HG03175 (cell line): ENCODE data around the gene PRDM8.

ENCODE experiments used
- ATAC-seq: cut with Tn5 transposase; IDR thresholded peaks from one replicate; pipeline ENCODE4 v1.9.1; 2021; ENCODE audit warnings: mild to moderate bottlenecking, moderate library complexity; ENCODE audit not compliant: unreplicated experiment

Gene PRDM8

GRCh38 chr4:80199947-80200346, 2.6 kb downstream of the PRDM8 start:
- ATAC-seq, result no peak

- ATAC-seq, result peak; percentile 10
Observed at GRCh38 chr4:80201252-80202151, 4.2 kb downstream of the PRDM8 start.

GRCh38 chr4:80202190-80202711, 4.9 kb downstream of the PRDM8 start:
- peak; percentile 74 for ATAC-seq

DNA sequence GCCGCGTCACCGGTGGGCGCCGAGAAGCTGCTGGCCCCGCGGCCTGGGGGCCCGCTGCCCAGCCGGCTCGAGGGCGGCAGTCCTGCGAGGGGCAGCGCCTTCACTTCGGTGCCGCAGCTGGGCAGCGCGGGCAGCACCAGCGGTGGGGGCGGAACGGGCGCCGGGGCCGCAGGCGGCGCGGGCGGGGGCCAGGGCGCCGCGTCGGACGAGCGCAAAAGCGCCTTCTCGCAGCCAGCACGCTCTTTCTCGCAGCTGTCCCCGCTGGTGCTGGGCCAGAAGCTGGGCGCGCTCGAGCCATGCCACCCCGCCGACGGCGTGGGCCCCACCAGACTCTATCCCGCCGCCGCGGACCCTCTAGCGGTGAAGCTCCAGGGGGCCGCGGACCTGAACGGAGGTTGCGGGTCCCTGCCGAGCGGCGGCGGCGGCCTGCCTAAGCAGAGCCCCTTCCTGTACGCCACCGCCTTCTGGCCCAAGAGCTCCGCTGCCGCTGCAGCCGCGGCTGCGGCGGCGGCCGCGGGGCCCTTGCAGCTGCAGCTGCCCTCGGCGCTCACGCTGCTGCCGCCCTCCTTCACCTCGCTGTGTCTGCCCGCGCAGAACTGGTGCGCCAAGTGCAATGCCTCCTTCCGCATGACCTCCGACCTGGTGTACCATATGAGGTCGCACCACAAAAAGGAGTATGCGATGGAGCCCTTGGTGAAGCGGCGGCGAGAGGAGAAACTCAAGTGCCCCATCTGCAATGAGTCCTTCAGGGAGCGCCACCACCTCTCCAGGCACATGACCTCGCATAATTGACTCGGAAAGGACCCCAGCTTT, 5.6 kb downstream of the PRDM8 start:
- peak; percentile 42 for ATAC-seq

GRCh38 chr4:80204433-80205011, 7.2 kb downstream of the PRDM8 start:
- ATAC-seq, result no peak

- no peak for ATAC-seq
Observed at GRCh38 chr4:80206111-80206510, 8.8 kb downstream of the PRDM8 start.

DNA sequence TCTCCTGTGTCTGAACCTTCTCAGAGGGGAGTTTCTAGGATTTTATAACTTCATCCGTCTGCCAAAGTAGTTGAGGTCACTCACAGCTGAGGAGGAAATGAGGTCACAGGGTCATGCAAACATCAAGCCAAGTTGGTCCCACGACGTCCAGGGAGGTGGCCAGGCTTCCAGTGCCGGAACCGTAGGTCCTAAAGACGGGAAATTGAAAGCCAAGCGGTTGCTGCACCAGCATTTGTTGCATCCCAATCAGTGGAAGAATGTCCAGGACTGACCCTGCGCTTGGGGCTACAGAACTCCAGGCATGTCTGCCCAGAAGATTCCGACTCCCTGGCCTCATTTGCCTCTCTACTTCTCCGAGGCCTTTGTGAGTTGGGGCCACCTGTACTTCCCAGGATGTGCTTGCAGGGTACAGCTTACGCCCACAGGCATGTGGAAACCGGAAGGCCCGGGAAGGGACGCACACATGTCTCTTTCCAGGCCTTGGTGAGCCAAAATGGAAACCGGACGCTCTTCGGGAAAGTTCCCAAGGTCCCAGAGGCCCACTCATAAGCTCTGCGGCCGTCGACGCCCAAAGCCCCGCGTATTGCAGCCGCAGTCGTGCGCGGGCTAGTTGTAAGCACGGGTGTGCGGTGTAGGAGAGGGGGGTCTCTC, 9.3 kb downstream of the PRDM8 start:
- ATAC-seq, result no peak

DNA sequence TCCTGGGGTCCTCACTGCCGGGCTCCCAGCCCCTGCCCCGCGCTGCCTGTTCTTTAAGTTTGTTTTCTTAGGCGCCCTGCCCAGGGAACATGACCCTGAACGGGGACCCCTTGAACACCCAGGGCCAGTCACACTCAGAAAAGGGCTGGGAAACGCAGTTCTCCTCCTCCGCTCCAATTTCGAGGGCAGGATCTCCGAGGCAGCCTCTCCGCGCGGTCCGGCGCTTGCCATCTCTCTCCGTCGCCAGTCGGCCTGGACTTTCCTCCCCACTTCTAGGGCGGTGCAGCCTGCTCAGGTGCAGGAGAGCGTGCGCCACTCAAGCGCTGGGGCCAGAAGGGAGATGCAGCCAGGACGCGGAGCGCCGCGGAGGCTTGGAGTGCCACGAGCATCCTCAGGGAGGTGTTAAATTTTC, 9.9 kb downstream of the PRDM8 start:
- no peak for ATAC-seq

DNA sequence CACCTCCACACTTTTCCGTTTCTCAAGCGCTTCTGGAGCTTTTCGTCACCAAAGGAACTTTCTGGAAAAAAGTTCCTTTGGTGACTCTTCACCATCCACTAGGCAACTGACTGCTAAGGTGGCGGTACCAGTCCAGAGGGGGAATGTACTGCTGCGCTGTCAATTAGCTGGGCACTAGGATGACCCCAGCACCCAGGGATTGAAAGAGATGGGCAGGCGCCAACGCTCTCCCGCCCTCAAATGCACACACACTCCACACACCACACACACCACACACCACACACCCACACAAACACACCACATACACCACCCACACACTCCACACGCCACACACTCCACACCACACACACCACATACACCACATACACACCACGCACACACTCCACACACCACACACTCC, 10.4 kb downstream of the PRDM8 start:
- ATAC-seq, result no peak

DNA sequence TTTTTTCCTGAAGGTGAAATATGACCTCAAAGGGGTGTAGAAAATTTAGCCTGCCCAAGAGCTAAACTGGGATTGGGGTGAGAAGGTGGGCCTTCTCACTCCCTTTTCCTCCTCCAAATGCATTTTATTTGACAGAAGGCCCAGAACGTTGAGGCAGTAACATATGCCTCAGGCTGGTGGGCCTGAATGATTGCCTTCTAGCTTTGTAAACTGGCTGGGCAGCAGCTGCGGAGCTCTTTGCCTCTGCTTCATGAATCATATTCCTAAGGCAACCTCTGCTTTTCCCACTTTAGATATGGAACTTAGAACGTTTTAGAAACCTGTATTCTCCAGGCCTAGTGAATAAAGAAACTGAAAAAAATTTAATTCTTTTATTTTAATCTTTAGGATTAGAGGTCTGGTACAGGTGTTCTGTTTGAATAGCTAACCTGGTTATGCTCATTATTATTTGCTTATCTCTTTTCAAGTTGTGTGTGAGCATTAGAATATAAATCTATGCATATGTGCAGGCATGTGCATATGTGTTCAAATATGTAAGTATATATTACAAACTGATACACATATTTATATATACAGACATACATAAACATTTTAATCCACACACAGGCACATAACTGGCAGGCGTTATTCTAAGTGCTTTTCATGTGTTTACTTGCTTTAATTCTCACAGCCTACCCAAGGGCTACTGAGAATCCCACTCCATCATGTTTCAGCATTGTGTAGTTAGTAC, 11.5 kb downstream of the PRDM8 start:
- no peak for ATAC-seq

- no peak for ATAC-seq
Observed at GRCh38 chr4:80209340-80209701, 12.0 kb downstream of the PRDM8 start.

DNA sequence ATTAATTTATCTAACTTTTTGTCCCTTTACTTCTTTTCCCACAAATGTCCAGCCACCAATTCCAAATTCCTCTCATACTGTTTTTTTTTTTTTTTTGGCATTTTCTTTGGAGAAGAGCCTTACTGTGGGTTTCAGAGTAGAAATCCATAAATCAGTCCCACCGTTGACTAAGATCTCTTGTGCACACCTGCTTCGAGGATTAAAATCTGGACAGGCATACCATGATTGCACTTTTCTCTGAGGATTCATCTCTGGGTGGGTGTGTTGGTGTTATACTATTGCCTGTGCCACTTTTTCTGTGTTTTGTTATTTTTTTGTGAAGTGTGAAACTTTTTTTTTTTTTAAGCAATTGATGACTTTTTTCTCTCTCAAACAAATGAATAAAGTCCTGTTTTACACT, 13.2 kb downstream of the PRDM8 start:
- no peak for ATAC-seq

GRCh38 chr4:80213117-80213815, 16.0 kb downstream of the PRDM8 start:
- ATAC-seq, result no peak

GRCh38 chr4:80215449-80216052, 18.2 kb downstream of the PRDM8 start:
- ATAC-seq, result no peak

DNA sequence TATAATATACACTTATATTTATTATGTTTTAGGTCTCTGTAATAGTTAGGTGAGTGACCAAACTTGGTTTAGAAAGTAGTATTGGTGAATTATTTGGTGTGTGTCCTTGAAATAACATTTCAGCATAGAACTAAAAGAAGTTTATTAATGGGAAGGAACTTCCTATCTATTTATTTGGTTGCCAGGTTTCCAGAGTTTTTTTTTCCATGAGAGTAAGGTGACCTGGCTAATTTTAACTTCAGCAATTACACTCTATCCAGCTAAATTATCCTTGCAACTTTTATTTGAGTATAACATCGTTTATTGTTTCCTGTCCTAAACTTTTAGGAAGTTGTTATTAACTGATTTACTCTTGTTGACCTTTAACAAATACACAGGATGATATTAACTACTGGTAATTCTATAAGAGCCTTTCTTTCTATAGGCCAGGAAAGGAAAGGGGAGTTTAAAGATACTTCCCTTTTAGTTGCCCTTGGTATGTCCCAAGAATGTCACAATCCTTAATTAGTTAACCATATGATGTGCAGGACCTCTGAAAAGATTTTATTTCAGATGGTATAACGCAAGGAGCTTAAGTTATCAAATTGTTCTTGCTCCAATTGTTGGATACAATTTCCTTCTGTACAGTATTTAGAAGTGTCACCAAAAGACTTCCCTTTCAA, 18.9 kb downstream of the PRDM8 start:
- no peak for ATAC-seq

GRCh38 chr4:80219301-80220025, 22.2 kb downstream of the PRDM8 start:
- no peak for ATAC-seq

DNA sequence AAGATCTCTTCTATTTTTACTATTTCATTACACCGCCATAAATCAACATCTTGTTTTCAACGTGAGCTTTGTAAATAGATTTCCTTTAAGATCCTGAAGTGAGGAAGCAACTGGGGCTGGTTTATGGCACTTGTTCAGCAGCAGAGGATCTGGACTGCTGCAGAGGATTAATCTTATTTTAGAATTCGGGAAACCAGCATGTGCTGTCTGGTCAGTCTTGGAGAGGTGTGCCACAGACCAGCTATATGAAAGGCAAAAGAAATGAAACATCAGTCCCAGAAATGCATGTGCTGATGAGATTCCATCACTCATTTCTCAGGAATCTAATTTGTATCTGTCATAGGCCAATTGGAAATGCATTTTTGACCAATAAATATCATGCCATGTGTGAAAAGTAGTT, 23.4 kb downstream of the PRDM8 start:
- no peak for ATAC-seq

DNA sequence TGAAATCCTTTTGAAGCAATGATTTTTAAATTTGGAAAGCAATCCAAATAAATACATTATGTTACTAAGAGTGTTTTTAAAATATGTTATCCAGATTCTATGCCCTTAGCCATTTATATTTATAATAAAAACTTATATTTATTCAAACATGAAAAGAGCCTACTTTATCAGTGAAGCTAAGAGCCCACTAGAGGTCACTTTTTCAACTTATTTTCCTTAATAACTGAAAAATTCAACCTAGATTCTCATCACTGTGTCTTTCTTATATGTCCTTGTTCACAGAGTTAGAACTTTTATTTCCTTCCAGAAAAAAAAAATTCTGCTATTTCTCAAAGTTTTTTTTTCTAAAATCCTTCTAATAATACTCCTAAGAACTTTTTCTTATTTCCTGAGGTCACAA, 23.9 kb downstream of the PRDM8 start:
- no peak for ATAC-seq
